Ovary (tissue), 3 donors: ENCODE measurements around the gene MBOAT2.

Experiments
- EP300 ChIP-seq: sonication (generic); formaldehyde crosslinking; IDR thresholded peaks from one replicate; pipeline ENCODE4 v1.6.1; 2017; ENCODE audit warnings: antibody characterized with exemption
- POLR2A ChIP-seq: fragments of 450-650 bp; IDR thresholded peaks from one replicate; pipeline ENCODE4 v1.6.1; 2017; ENCODE audit warnings: antibody characterized with exemption, mild to moderate bottlenecking, moderate library complexity
- TF ChIP-seq, protein P1 (sequence below), 3 donors: fragments of 450-650 bp in 2 of 3; fragments of 200-600 bp in 1 of 3; IDR thresholded peaks; one replicate each; pipeline versions ENCODE4 v1.5.1 to v1.8.0; 2016 to 2022; ENCODE audit warnings: antibody characterized with exemption in 3 of 3, mild to moderate bottlenecking in 1 of 3
- donor health status: DM: no; HTN: no; CAD: no.

DNA sequence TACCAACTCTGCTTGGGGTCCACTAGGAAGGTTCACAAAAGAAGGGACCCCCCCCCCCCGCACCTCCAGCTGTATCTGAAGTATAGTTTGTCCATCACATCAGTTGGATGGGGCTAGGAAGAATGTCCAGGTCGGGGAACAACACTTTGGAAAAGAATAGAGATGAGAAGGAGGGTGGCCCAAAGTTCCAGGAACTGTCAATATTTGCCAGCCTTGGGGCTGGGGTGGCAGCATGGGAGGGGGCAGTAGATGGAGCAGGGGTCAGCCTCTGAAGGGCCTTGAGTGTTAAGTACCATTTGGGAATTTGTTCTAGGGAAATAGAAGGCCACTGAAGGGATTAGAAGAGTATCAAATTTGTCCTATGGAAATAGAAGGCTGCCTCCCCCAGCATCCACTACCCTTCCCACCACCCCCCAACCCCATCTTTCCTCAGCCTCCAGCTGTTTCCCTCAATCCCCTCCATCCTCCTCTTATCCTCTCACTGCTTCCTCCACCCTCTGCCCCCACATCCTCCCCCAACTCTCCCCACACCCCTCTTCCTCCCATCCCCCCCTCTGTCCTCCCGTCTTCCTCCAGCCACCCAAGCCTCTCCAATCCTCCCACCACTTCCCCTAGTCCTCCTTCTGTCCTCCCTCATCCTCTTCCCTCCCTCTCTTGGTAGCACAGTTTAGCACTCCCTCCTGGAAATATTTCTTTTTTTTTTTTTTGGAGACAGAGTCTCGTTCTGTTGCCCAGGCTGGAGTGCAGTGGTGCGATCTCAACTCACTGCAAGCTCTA, 164.1 kb downstream of the MBOAT2 start:
- TF ChIP-seq, protein P1, sequence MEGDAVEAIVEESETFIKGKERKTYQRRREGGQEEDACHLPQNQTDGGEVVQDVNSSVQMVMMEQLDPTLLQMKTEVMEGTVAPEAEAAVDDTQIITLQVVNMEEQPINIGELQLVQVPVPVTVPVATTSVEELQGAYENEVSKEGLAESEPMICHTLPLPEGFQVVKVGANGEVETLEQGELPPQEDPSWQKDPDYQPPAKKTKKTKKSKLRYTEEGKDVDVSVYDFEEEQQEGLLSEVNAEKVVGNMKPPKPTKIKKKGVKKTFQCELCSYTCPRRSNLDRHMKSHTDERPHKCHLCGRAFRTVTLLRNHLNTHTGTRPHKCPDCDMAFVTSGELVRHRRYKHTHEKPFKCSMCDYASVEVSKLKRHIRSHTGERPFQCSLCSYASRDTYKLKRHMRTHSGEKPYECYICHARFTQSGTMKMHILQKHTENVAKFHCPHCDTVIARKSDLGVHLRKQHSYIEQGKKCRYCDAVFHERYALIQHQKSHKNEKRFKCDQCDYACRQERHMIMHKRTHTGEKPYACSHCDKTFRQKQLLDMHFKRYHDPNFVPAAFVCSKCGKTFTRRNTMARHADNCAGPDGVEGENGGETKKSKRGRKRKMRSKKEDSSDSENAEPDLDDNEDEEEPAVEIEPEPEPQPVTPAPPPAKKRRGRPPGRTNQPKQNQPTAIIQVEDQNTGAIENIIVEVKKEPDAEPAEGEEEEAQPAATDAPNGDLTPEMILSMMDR (IDR thresholded peaks at IDR 0.05): no peak
- no peak for TF ChIP-seq EP300
- no peak for TF ChIP-seq POLR2A
